Activated T-helper 1 cell treated with anti-CD3 and anti-CD28 coated beads, Interleukin-12 subunit alpha, Interleukin-12 subunit beta, Interleukin-2, Interleukin-4 antibody, amounts not matched to agents 30 ng/mL and 10 ng/mL and 1 ng/mL, durations not matched to agents 14 hours and 24 hours and 36 hours (primary cell): ENCODE data around the gene PRSS2. TPM values are rescaled to one million over a fixed set of nuclear protein-coding genes. Genes with fewer than 3 reads are reported as not detected.
"Not testable (repeated sequence)": the region's sequence is repeated elsewhere in the genome, so short reads cannot be mapped to it uniquely, and the experiment has no call there.

Source experiments
- DNase-seq: peaks from one replicate; pipeline ENCODE4 v3.0.0; 2021; ENCODE audit warnings: low spot score
- H3K27ac Mint-ChIP-seq: one replicate; pipeline ENCODE4 v1.8.0; 2021; ENCODE audit warnings: mild to moderate bottlenecking, mixed read lengths
- H3K27me3 Mint-ChIP-seq: one replicate; pipeline ENCODE4 v1.8.0; 2022; ENCODE audit warnings: mild to moderate bottlenecking, moderate library complexity, mixed read lengths; ENCODE audit not compliant: insufficient read depth
- H3K36me3 Mint-ChIP-seq: one replicate; pipeline ENCODE4 v1.8.0; 2021; ENCODE audit warnings: low read depth, mixed read lengths
- H3K4me1 Mint-ChIP-seq: one replicate; pipeline ENCODE4 v1.8.0; 2021; ENCODE audit warnings: low read depth, mixed read lengths
- H3K4me3 Mint-ChIP-seq: one replicate; pipeline ENCODE4 v1.8.0; 2021; ENCODE audit warnings: mild to moderate bottlenecking, moderate library complexity, mixed read lengths
- H3K9me3 Mint-ChIP-seq: one replicate; pipeline ENCODE4 v1.8.0; 2021; ENCODE audit warnings: mixed read lengths
- intact Hi-C: fragments of 100-400 bp; cut with micrococcal nuclease; formaldehyde crosslinking; loops from one replicate; pipeline ENCODE4 v1.15.1; 2024
- total RNA-seq: library from RNA; stranded (reverse); gene quantifications from 2 replicates; pipeline ENCODE4 v1.2.3, GENCODE V29; 2022

The PRSS2 gene
- total RNA-seq, 1 donor from 2014 or later, result not detected

GRCh38 chr7:142750321-142750938 lies 20.3 kb upstream of the PRSS2 start:
- Mint-ChIP-seq H3K4me3 (no peak overlapping the region), H3K27ac (no peak overlapping the region), H3K9me3 (no peaks in the 10 kb centered on the region), H3K27me3 (no peaks in the 10 kb centered on the region), H3K4me1 (no peaks in the 10 kb centered on the region), H3K36me3 (no peaks in the 10 kb centered on the region)
- intact Hi-C loops, result no loop called here
- no peak for DNase-seq

GRCh38 chr7:142751526-142752175 lies 19.1 kb upstream of the PRSS2 start:
- H3K36me3 Mint-ChIP-seq, H3K27ac Mint-ChIP-seq, H3K9me3 Mint-ChIP-seq, H3K27me3 Mint-ChIP-seq, intact Hi-C loops, H3K4me1 Mint-ChIP-seq, DNase-seq, H3K4me3 Mint-ChIP-seq: not testable (repeated sequence)

GRCh38 chr7:142752376-142753225 lies 18.2 kb upstream of the PRSS2 start:
- peak overlapping the region; percentile 16 for H3K27ac Mint-ChIP-seq
- H3K4me3 Mint-ChIP-seq, result no peak overlapping the region
- no peaks in the 10 kb centered on the region for H3K9me3 Mint-ChIP-seq
- DNase-seq, result no peak
- intact Hi-C loops, result no loop called here
- no peaks in the 10 kb centered on the region for H3K4me1 Mint-ChIP-seq
- H3K36me3 Mint-ChIP-seq, result no peaks in the 10 kb centered on the region
- H3K27me3 Mint-ChIP-seq, result peaks cover 2% of the 10 kb centered on the region

- Mint-ChIP-seq H3K4me1 (no peaks in the 10 kb centered on the region), H3K9me3 (no peaks in the 10 kb centered on the region), H3K27me3 (peaks cover 2% of the 10 kb centered on the region), H3K4me3 (no peak overlapping the region), H3K36me3 (no peaks in the 10 kb centered on the region), H3K27ac (no peak overlapping the region)
- intact Hi-C loops, result no loop called here
- no peak for DNase-seq
Observed at GRCh38 chr7:142753366-142753765, 17.4 kb upstream of the PRSS2 start.

GRCh38 chr7:142753925-142754491 lies 16.8 kb upstream of the PRSS2 start:
- H3K36me3 Mint-ChIP-seq, H3K4me1 Mint-ChIP-seq, H3K27me3 Mint-ChIP-seq, DNase-seq, H3K4me3 Mint-ChIP-seq, H3K27ac Mint-ChIP-seq, intact Hi-C loops, H3K9me3 Mint-ChIP-seq: not testable (repeated sequence)

GRCh38 chr7:142754681-142755575 lies 15.8 kb upstream of the PRSS2 start:
- H3K27me3 Mint-ChIP-seq, result peaks cover 2% of the 10 kb centered on the region
- H3K9me3 Mint-ChIP-seq, result no peaks in the 10 kb centered on the region
- H3K4me3 Mint-ChIP-seq, result no peak overlapping the region
- intact Hi-C loops, result no loop called here
- H3K27ac Mint-ChIP-seq, result no peak overlapping the region
- no peaks in the 10 kb centered on the region for H3K4me1 Mint-ChIP-seq
- H3K36me3 Mint-ChIP-seq, result no peaks in the 10 kb centered on the region
- DNase-seq, result no peak

- H3K27ac Mint-ChIP-seq, H3K36me3 Mint-ChIP-seq, H3K27me3 Mint-ChIP-seq, intact Hi-C loops, H3K9me3 Mint-ChIP-seq, DNase-seq, H3K4me3 Mint-ChIP-seq, H3K4me1 Mint-ChIP-seq: not testable (repeated sequence)
Observed at GRCh38 chr7:142758312-142758711, 12.5 kb upstream of the PRSS2 start.

GRCh38 chr7:142759433-142759832 lies 11.3 kb upstream of the PRSS2 start:
- intact Hi-C loops, result no loop called here
- Mint-ChIP-seq H3K27me3 (peaks cover 4% of the 10 kb centered on the region), H3K4me3 (no peak overlapping the region), H3K36me3 (no peaks in the 10 kb centered on the region), H3K9me3 (no peaks in the 10 kb centered on the region), H3K27ac (no peak overlapping the region), H3K4me1 (no peaks in the 10 kb centered on the region)
- DNase-seq, result no peak

- intact Hi-C loops, result no loop called here
- no peaks in the 10 kb centered on the region for H3K36me3 Mint-ChIP-seq
- DNase-seq, result no peak
- H3K4me3 Mint-ChIP-seq, result no peak overlapping the region
- no peak overlapping the region for H3K27ac Mint-ChIP-seq
- no peaks in the 10 kb centered on the region for H3K9me3 Mint-ChIP-seq
- H3K4me1 Mint-ChIP-seq, result no peaks in the 10 kb centered on the region
- peaks cover 4% of the 10 kb centered on the region for H3K27me3 Mint-ChIP-seq
Observed at GRCh38 chr7:142760071-142760642, 10.6 kb upstream of the PRSS2 start.

GRCh38 chr7:142761606-142762005 lies 9.2 kb upstream of the PRSS2 start:
- intact Hi-C loops, H3K4me1 Mint-ChIP-seq, DNase-seq, H3K27ac Mint-ChIP-seq, H3K36me3 Mint-ChIP-seq, H3K4me3 Mint-ChIP-seq, H3K27me3 Mint-ChIP-seq, H3K9me3 Mint-ChIP-seq: not testable (repeated sequence)

GRCh38 chr7:142762104-142762503 lies 8.7 kb upstream of the PRSS2 start:
- Mint-ChIP-seq H3K27ac (no peak overlapping the region), H3K36me3 (no peaks in the 10 kb centered on the region), H3K4me3 (no peak overlapping the region), H3K4me1 (no peaks in the 10 kb centered on the region), H3K27me3 (peaks cover 2% of the 10 kb centered on the region), H3K9me3 (no peaks in the 10 kb centered on the region)
- intact Hi-C loops, result no loop called here
- DNase-seq, result no peak

- no peak for DNase-seq
- Mint-ChIP-seq H3K4me3 (no peak overlapping the region), H3K27ac (no peak overlapping the region), H3K4me1 (peaks cover 11% of the 10 kb centered on the region), H3K36me3 (no peaks in the 10 kb centered on the region), H3K9me3 (no peaks in the 10 kb centered on the region), H3K27me3 (peaks cover 8% of the 10 kb centered on the region)
- intact Hi-C loops, result no loop called here
Observed at GRCh38 chr7:142767451-142767850, 3.3 kb upstream of the PRSS2 start.
